GM03348 (cell line): Measurements from ENCODE around the gene ENO3.
A peak's percentile ranks its signal among the peaks of the same experiment; 100 is the strongest.

Experiments used
- DNase-seq: peaks from one replicate; pipeline ENCODE4 v3.0.0; 2012; ENCODE audit warnings: low spot score

ENO3 gene

DNA sequence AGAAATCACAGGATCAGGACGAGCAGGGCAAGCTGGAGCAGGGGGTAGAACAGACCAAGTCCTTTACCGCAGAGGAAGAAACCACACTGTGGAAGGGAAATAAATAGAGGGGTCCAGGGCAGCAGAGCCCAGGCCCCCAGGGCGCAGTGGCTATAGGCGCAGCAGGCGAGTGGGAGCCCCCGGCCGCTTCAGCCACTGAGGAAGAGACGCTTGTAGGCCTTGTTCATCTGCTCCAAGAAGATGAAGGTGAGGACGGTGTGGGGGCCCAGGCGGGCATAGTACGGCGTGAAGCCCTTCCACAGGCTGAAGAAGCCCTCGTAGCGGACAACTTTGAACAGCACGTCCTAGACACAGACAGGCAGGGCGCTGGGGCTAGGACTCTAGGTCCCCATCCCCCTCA, 13.4 kb upstream of the ENO3 start:
- DNase-seq = no peak

DNA sequence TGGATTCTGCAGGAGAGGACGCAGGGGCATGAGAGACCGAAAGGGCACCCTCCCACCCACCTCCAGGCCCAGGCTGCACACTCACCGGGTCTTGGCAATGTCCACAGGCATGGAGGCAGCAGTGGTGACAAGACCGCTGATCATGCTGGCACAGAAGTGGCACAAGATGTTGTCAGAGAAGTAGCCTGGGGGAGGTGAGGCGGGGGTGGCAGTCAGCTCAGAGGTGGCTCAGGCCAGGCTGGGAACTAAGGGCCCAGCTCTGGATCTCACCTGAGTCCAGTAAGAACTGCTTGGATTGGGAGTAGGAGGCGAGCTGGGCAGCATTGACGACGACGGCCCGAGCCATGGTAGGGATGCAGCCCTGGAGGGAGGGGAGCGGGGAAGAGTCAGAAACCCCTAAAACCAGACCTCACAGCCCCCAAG, 12.8 kb upstream of the ENO3 start:
- no peak for DNase-seq

DNA sequence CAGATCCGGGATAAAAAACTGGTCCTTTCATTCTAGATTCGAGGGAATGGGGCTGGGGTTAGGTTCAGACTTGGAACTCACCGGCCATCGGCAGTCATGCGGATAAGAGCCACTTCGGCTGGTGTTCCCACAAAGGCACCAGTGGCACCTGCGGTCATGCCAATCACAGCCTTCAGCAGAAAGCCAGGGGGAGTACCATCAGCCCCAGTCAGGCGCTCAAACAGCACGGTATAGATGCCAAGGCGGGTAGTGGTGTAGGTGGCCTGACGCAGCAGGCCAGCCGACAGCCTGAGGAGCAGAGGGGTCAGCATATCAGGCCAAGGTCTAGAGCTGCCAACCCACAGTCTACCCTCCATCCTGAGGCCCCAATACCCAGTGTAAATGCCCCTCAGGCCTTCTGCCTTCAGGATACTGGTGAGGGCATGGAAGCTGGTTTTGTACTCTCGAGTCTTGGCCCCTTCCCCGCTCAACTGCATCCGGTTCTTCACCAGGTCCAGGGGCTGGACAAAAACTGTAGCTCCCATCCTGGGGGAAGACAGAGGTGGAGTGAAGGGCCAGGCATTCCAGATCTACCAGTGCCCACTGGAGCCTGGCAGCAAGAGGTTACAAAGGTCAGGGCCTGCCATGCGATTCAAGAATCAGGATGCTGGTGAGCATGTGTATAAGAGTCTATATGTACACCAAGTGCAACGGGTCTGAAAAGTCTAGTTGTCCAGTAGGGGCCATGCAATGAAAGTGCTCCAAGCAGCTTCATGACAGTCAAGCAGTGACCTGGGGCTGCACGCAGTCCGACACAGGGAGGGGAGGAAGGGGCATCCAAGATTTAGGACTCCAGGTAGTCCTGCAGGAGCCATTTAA, 12.0 kb upstream of the ENO3 start:
- no peak for DNase-seq

DNA sequence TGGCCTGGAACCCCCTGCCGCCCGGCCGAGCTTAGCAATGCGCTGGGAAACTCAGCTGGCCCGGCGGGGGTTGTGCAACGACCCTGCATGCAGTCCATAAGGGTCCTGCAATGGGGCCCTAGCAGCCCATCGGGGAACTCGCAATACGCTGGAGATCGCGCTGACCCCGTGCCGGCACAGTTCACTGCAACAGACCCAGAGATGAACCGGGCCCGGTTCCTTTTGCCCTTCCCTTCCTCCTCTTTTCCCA, 11.4 kb upstream of the ENO3 start:
- no peak for DNase-seq

DNA sequence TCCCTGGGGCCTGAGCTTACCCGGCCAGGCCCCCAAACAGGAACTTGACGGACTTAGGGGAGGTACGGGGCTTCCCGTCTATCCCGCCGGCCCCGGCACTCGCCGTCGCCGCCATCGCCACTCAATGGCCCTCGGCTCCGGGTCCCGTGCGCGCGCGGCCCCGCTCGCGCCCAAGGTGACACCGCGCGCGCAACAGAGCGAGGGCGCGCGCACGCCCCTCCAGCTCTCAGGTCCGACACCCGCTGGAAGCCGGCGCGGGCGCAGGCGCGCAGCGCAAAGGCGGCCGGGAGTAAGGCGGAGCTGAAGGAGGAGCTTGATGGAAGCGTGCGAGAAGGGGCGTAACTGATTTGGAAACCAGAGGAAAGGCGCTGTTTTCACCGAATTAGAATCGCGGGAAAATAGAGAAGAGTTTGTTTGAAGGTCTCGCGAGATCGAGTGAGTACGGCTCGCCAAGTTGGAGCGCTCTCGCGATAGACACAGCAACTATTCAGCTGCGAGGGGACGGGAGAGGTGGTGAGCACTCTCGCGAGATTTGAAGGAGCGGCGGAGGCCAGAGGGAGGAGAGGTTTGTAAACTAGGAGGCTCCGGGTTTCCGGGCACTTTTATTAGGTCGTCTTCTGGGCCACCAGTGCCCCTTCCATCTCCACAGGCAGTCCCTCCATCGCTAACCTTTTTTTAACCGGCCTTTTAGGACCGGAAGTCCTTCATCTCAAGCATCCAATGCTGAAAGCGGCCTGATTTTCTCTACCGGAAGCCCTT, 10.9 kb upstream of the ENO3 start, which contains the start of the genes RNF167 and SLC25A11:
Gene RNF167, plus strand, starts transcription at position 473 of the 759 bp plus-strand sequence. CDS start 642 bp downstream, outside the sequence.
Gene SLC25A11, minus strand, starts transcription at position 251 of the 759 bp plus-strand sequence. Its CDS starts 136 bp downstream, at position 115.
- peak; percentile 98 for DNase-seq

DNA sequence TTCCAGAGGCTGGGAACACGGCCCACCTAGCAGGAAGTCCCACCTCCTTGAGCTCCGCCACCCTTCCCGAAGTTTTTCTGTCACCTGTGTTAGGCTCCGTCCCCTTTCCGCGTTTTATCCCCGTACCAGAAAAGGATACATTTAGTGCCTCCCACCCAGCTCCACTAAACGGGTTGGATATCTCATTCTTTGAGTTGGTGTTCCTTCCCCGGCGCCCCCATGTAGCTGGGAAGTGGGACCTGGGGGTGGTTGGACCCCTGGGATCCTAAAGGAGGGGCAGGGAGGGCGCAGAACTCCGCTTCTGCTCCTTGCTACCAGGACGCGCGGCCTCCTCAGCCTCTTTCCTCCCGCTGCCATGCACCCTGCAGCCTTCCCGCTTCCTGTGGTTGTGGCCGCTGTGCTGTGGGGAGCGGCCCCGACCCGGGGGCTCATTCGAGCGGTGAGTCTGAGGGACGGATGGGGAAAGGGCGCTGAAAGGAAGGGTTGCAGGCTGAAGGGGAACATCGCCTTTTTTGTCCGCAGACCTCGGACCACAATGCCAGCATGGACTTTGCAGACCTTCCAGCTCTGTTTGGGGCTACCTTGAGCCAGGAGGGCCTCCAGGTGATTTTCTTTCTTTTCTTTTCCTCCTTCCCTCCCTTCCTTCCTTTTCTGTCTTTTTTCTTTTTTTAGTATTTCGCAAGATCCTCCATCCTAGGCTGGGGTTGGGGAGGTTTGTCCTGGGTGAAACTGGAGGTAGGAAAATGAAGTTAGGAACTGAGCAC, 10.2 kb upstream of the ENO3 start:
- peak; percentile 82 for DNase-seq

DNA sequence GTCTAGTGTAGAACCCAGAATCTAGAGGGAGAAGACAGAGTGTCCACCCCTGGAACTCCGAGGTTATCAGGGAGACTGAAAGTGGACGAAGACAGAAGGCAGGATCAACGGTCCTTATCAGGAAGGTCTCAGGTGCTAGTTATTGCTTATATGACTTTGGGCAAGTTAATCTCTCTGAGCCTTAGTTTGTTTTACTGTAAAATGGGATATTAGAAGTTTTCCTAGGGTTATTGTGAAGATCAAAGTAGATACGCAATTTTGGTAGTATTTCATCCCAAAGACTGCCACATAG, 9.7 kb upstream of the ENO3 start:
- DNase-seq = no peak

DNA sequence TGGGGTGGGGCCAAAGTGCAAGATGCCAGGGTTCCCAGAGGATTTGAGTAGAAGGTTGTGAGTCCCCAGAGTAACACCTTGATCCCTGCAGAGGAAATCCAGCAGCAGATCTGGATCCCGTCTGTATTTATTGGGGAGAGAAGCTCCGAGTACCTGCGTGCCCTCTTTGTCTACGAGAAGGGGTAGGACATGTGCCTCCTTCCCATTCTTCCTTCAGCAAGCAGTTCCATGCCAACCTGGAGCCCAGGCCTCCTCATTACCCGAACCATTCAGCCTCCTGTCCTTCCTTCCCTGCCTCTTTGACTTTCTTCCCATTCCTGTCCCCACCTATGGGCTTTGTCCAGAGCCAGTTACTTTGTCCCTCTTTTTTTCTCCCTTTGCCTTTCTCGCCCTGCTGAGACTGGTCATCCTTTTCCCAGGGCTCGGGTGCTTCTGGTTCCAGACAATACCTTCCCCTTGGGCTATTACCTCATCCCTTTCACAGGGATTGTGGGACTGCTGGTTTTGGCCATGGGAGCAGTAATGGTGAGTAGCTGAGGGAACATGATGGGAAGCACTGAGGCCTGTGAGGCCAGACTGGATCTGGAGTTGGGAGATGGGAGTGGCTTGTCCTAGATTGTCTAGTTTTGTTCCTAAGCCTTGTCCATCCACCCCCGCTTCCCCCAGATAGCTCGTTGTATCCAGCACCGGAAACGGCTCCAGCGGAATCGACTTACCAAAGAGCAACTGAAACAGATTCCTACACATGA, 8.0 kb upstream of the ENO3 start:
- DNase-seq = no peak

DNA sequence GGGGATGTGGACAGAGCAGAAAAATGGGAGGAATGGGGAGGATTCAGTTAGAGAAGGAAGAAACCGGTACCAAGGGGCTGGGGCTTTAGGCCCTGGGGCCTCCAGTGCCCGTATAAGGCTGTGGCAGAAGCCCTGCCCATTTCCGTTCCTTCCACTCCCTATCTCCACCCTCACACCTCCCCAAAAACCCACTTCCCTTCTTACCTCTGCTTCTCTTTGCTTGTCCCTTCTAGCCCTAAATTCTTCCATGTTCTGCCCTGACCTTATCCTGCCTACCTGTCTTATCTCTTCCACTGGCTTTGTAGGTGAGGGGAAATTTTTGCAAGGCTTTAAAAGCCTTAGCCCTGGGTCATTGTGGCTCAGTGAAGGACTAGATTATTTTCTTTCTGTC, 6.8 kb upstream of the ENO3 start:
- DNase-seq = no peak

DNA sequence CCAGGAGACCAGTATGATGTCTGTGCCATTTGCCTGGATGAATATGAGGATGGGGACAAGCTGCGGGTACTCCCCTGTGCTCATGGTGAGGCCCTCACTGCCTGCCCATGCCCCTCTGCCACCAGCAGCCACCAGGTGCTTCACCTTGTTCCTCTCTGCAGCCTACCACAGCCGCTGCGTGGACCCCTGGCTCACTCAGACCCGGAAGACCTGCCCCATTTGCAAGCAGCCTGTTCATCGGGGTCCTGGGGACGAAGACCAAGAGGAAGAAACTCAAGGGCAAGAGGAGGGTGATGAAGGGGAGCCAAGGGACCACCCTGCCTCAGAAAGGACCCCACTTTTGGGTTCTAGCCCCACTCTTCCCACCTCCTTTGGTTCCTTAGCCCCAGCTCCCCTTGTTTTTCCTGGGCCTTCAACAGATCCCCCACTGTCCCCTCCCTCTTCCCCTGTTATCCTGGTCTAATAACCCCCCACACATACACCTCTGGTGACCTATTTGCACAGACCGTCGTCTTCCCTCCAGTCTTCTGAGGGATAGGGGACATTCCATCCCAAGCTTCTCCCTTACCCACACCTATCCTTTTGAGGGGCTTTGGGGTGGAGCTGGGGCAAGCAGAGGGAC, 6.3 kb upstream of the ENO3 start:
- no peak for DNase-seq

DNA sequence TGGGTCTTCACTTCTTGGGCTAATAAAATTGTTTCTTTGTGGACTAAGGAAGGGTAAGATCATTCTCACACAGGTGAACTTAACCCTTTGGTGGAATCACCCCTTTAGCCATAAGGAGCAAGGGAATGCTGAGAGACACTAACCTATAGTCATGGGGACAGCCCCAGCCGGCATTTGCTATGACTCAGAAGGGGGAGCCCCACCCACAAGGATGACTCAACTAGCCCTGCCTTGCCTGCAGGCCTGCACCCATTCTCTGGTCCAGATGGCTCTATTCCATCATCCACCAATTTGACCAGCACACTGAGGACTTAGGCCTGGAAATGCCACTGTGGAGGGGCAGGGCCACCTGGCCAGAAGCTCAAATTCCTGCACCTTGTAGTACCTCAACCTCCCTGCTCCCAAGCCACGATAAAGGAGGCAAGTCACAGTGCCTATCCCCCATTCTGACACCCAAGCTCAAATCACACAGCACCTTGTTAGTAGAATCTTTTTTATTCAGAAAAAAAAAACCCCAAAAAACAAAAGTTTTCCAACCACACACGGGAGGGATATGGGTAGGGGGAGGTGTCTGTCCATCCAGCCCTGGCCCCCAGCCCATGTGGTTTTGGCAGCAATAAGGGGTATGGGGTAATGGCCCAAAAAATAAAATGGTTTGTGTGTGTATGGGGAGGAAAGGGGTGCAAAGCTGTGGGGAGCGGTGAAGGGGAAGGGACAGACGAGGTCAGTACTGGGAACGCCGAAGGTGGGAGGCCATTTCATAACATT, 5.6 kb upstream of the ENO3 start:
- peak; percentile 92 for DNase-seq

DNA sequence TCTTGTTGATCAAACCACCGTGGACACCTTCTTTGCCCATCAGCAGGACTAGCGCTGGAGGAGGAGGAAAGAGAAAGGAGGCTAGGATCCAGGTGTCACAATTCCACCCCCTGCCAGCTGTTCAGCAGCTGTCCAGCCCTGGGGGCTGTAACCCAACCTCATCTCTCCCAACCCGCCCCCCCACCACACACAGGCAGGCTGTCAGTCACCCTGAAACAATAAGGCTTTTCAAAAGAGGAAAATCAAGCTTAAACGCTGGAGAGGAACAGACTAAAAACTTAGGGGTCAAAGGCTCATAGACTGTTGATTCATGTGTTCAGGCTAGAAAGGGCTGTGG, 5.0 kb upstream of the ENO3 start:
- DNase-seq = no peak

DNA sequence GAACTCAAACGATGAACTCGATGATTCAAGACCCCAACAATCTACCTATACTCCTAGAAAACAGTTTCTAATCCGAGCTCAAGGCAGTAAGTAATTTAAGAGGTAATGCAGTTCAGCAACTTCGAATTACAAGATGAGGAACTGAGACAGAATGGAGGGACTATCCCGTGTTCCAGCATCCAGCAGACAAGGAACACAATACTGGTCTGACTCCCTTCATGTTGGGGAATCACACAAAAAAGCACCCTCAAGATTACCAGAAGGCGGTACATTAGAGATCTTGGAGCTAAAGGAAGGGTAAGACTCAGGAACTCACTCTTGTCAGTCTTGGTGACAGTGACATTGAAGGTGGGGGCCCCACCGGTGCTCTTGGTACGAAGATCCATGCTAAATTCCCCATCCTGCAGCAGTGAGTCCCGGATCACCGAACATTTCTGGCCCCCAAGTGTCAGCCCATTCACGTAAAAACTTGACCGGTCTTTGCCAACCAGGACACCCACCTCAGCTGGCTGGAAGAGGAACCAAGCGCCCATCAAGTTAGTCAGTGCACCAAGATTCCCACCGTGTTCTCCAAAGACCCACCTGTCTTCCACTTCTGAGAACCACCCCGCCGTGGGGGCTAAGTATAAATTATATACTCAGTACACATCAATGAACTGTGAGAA, 4.5 kb upstream of the ENO3 start:
- no peak for DNase-seq

DNA sequence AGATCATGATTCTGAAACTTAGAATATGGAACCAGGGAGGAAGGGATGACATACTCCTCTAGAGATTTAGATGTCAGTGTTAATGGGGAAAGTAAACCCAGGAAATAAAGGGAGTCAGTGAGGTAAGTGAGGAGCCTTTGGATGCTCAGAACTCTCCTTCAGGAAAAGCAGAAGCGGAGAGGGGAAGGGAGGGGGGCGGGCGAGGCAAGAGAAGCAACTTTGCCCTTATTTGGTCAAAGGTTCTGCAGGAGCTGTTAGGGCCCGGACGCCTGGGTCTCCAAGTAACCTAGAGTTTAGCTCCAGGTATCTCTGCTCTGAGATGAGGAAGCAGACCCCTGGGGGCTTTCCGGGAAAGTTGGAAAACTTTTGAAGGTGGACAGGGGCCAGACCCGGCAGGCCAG, 3.9 kb upstream of the ENO3 start:
- DNase-seq = no peak

DNA sequence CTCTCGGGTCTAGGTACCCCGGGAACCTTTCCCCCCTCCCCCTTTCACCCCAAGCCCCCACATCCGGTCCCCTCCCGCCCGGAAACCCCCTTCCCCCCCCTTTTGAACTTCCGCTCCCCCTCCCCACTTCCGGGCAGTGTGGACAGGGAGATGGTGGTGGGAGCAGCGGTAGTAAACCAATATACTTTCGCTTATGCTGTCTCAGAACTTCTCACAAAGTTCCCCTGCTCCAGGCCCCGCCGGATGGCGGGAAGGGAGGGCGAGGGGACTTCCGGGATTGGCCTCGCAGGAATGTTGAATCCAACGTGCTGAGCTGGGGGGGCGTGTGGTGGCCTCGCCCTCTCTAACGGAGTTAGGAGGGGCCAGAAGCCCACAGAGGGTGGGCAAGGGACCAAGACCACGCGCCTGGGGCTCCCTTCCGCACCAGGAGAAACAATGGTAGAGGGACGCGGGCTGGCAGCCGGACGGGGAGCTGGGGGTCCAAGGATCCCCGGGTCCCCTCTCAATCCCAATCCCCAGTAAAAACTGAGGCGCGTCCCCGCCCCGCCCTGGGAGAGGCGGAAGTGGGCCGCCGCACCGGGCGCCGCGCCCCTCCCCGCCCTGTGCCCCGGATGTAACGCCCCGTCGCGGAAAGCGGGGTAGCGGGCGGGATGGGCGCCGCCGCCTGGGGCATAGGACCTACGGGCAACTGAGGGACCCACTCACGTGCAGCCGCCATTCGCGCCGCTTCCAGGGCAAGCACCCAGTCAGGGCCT, 3.3 kb upstream of the ENO3 start:
- peak; percentile 78 for DNase-seq

DNA sequence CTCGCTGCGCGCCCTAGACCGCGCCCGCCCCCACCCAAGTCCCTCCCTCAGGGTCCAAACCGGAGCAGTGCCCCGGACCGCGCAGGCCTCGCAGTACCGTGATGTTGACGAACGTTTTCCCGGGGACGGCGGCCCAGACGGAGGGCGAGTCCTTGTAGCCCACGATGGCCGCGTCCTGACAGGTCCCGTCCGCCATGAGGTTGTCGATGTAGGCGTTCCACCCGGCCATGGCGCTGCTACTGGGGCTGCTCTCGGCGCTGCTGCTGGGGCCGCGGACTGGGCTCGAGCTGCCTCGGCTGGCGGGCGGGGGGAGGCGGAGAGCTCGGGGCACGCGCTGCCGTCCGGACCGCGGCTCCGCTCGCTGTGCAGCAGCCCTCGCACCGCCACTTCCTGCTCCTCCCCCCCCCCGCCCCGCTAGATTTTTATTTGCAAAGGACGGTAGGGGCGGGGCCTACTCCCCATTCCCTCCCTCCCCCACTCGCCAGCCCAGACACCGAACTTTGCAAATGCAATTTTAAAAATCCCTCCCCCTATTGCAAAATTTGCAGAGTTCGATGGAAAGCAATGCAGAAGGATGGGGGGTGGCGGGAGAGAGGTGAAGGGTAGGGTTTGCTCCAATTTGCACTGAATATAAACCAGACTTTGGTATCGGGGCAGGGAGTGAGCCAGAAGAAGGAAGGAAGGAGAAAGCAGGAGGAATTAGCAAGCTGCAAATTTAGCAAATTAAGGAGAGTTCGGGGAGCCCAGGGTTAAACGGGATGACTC, 2.6 kb upstream of the ENO3 start, which contains the start of gene PFN1:
Gene PFN1, minus strand, starts transcription at position 365 of the 765 bp plus-strand sequence. Its CDS starts 136 bp downstream, at position 229.
- peak; percentile 94 for DNase-seq

DNA sequence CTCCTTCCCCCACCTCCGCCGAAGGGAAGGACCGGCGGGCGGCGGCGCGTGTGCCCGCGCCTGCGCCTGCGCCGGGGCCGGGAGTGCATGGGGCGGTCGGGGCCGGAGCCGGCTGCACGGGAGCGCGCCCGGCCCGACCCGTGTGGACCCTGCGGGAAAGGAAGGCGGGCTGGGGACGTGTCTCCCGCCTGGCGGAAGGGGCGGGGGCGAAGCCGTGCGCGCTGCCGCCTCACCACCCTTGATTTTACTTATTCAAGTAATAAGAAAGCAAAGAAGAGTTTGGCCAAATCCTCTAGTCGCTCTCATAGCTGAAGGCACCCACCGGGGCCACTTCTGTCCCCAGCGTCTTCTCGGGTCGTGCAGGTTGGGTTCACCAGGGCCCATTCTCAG, 2.0 kb upstream of the ENO3 start:
- DNase-seq = peak; percentile 98

DNA sequence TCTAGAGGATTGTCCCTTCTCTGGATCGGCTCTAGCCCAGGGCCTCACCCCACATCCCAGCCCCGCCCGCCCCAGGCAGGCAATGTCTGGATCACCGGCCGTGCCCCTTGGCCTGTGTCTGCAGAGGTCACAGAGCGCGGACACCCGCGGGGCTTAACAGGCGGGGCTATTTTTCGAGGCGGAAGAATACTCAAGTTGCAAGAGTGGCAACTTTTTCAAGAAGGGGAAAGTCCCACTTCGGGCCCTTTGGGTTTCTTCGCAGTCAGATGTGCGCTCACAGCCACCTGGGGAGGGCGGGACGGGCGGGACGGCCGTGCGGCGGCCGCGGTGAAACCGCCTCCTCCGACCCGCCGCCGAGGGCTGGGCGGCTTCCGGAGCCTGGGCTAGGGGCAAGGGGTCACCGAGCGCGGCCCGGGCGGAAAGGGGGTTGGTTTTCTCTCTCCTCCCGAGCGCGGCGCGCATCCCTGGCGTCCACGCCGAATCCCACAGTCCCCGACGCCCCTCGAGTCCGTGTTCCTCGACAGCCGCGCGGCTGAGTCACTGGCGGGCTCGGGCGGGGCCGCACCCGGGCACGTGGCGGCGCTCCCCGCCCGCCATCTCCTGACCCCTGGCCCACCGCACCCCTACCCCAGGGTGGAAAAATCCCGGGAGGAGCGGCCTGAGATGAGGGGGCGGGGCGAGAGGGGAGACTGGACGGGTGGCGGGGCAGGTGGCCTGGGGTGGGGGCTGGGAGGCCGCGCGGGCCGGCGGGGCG, 1.4 kb upstream of the ENO3 start:
- DNase-seq = peak; percentile 84
